ENCODE results near the gene AHNAK. TPM values are rescaled to one million over a fixed set of nuclear protein-coding genes. Genes with fewer than 3 reads are reported as not detected.
"Not testable (repeated sequence)": the region's sequence is repeated elsewhere in the genome, so short reads cannot be mapped to it uniquely, and the experiment has no call there.

AHNAK gene
- total and polyA plus RNA-seq, 2 donors (not counting 3 experiments of a cell fraction or from before 2014, with no cell fraction given): 35.2 to 436 TPM

GRCh38 chr11:62560566-62561103, 14.0 kb upstream of the AHNAK start:
- H3K27me3 ChIP-seq (ENCODE audit: control insufficient read depth in 2 of 2, insufficient read depth in 2 of 2, low read length in 2 of 2): no peaks in the 10 kb centered on the region
- peaks cover 32% of the 10 kb centered on the region for H3K79me2 ChIP-seq (ENCODE audit: control insufficient read depth, insufficient read depth, low read length)
- intact Hi-C loops (cut with micrococcal nuclease) (loop anchor here (1.0 kb wide), 5 partner anchors 15 to 179 kb away; no protein-coding TSS in a partner anchor), dilution Hi-C loops (cut with MboI; ENCODE audit: extremely low pct_ligation_motif_present, low sequenced_read_pairs) (no loop called here)
- CTCF ChIA-PET: interaction anchor here (0.6 to 15.7 kb wide), 25 partner anchors 10 to 179 kb away, joined by 3 to 376 read pairs (median 4); partner anchors contain the start of genes AHNAK, EEF1G, MTA2 and SCGB1A1
- DNase-seq (ENCODE audit: low read depth, low spot score): peak; percentile 95
- H4K20me1 ChIP-seq (replicated peaks; ENCODE audit: control insufficient read depth, extremely low read depth, insufficient read depth, low read length): peaks cover 4% of the 10 kb centered on the region
- H3K9me1 ChIP-seq (replicated peaks; ENCODE audit: control insufficient read depth, extremely low read depth, insufficient read depth, low read length): no peaks in the 10 kb centered on the region
- H3K27ac ChIP-seq (ENCODE audit: insufficient read depth, low read depth, low read length): peak overlapping the region; percentile 28
- FAIRE-seq: peak; percentile 96
- no peak overlapping the region for H3K4me2 ChIP-seq (ENCODE audit: insufficient read depth, low read length)
- no peak overlapping the region for H3K9ac ChIP-seq (replicated peaks; ENCODE audit: extremely low read depth, insufficient read depth, low read length)
- peaks cover 24 to 26% of the 10 kb centered on the region in 2 experiments for H3K36me3 ChIP-seq (ENCODE audit: control insufficient read depth in 2 of 2, extremely low read depth in 1 of 2, insufficient read depth in 2 of 2, low read length in 2 of 2)
- BruUV-seq (replicated peaks): no TSS peak
- H3K4me1 ChIP-seq (ENCODE audit: control insufficient read depth, extremely low read depth, insufficient read depth, low read length): peaks cover 33% of the 10 kb centered on the region
- no peak overlapping the region for H2AFZ ChIP-seq (ENCODE audit: low read depth, low read length)
- POLR2A ChIA-PET: interaction anchor here (0.7 to 2.0 kb wide), 5 partner anchors 13 to 142 kb away, joined by 3 to 7 read pairs (median 5); partner anchors contain the start of genes EEF1G and SCGB1A1
- no peak overlapping the region for H3K4me3 ChIP-seq (replicated peaks in 1 of 3; ENCODE audit: insufficient read depth in 1 of 3, low read depth in 1 of 3, low read length in 3 of 3)
- no peaks in the 10 kb centered on the region for H3K9me3 ChIP-seq (replicated peaks; ENCODE audit: control insufficient read depth, insufficient read depth, low read length)
- TF ChIP-seq GATA2 (IDR thresholded peaks at IDR 0.05; ENCODE audit: insufficient read depth, insufficient read length, low read depth, low read length) (peak; percentile 65), JUN (IDR thresholded peaks at IDR 0.05; ENCODE audit: borderline replicate concordance, insufficient read depth, insufficient read length, low read depth) (peak; percentile 53), MYC (IDR thresholded peaks at IDR 0.05; ENCODE audit: low read depth, low read length) (peak; percentile 26), FOS (IDR thresholded peaks at IDR 0.05; ENCODE audit: borderline replicate concordance, insufficient read depth, low read length) (peak; percentile 56), MAX (IDR thresholded peaks at IDR 0.05; ENCODE audit: insufficient read depth, insufficient read length) (peak; percentile 33), POLR2A (IDR thresholded peaks at IDR 0.05; ENCODE audit: low read depth, low read length) (peak; percentile 67), EZH2 (IDR thresholded peaks at IDR 0.05; ENCODE audit: borderline replicate concordance, low read depth, low read length, severe bottlenecking) (no peak), POLR2AphosphoS5 (IDR thresholded peaks at IDR 0.05; ENCODE audit: insufficient read depth, low read depth, low read length) (peak; percentile 72), CTCF (IDR thresholded peaks at IDR 0.05; ENCODE audit: extremely low read depth in 1 of 2, insufficient read depth in 1 of 2, low read depth in 1 of 2, low read length in 2 of 2) (peak; percentile 82 to 84)

- FAIRE-seq; H4K20me1 ChIP-seq (replicated peaks; ENCODE audit: control insufficient read depth, extremely low read depth, insufficient read depth, low read length); H3K4me2 ChIP-seq (ENCODE audit: insufficient read depth, low read length); dilution Hi-C loops (cut with MboI; ENCODE audit: extremely low pct_ligation_motif_present, low sequenced_read_pairs); H3K9me1 ChIP-seq (replicated peaks; ENCODE audit: control insufficient read depth, extremely low read depth, insufficient read depth, low read length); H3K9me3 ChIP-seq (replicated peaks; ENCODE audit: control insufficient read depth, insufficient read depth, low read length); H3K4me3 ChIP-seq (replicated peaks in 1 of 3; ENCODE audit: insufficient read depth in 1 of 3, low read depth in 1 of 3, low read length in 3 of 3); H3K27me3 ChIP-seq (ENCODE audit: control insufficient read depth in 2 of 2, insufficient read depth in 2 of 2, low read length in 2 of 2); DNase-seq (ENCODE audit: low read depth, low spot score); H3K9ac ChIP-seq (replicated peaks; ENCODE audit: extremely low read depth, insufficient read depth, low read length); H2AFZ ChIP-seq (ENCODE audit: low read depth, low read length): not testable (repeated sequence)
- H3K4me1 ChIP-seq (ENCODE audit: control insufficient read depth, extremely low read depth, insufficient read depth, low read length): peaks cover 43% of the 10 kb centered on the region
- intact Hi-C loops (cut with micrococcal nuclease): loop anchor here (1.0 kb wide), 5 partner anchors 14 to 178 kb away; no protein-coding TSS in a partner anchor
- peaks cover 25% of the 10 kb centered on the region for H3K79me2 ChIP-seq (ENCODE audit: control insufficient read depth, insufficient read depth, low read length)
- peaks cover 19 to 22% of the 10 kb centered on the region in 2 experiments for H3K36me3 ChIP-seq (ENCODE audit: control insufficient read depth in 2 of 2, extremely low read depth in 1 of 2, insufficient read depth in 2 of 2, low read length in 2 of 2)
- BruUV-seq (replicated peaks): TSS peak; percentile 100
- ChIA-PET POLR2A (interaction anchor here (2.0 kb wide), 1 partner anchor 14 kb away, joined by 7 read pairs; the partner anchor contains the start of gene EEF1G), CTCF (interaction anchor here (0.6 to 15.7 kb wide), 5 partner anchors 16 to 165 kb away, joined by 3 to 376 read pairs (median 97); partner anchors contain the start of genes AHNAK and MTA2)
- H3K27ac ChIP-seq (ENCODE audit: insufficient read depth, low read depth, low read length): peak overlapping the region; percentile 3
Observed at GRCh38 chr11:62559626-62560025, 13.0 kb upstream of the AHNAK start.
